Measurements from ENCODE around the gene ANKRD60.

Gene ANKRD60

DNA sequence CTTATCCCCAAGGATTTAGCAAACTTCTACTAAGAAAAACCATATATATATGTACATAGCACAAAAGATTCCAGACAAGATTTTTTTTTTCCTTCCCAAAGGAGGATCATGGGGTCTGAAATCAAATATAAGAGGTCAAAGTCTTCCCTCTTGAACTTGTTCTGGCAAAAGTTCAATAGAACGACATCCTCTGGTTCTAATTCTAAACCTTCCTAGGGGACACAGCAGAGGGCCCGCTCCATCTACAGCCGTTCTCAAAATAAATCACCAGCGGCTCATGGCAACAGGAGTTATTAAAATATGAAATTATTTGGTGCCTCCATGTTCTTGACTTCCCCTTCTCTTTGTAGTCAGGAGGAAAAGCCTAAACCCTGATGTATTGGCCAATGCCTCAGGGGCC is 29.0 kb downstream of the ANKRD60 start:
- Histone ChIP-seq H3K4me3 (ENCODE audit: low read length) (no peak overlapping the region), H3K9me3 (ENCODE audit: control insufficient read depth, low read length) (no peaks in the 10 kb centered on the region), H3K9ac (ENCODE audit: low read length) (no peak overlapping the region), H3K4me1 (ENCODE audit: control insufficient read depth, insufficient read depth, low read length) (no peaks in the 10 kb centered on the region), H3K27me3 (replicated peaks; ENCODE audit: control insufficient read depth, insufficient read depth, low read length) (peaks cover 18% of the 10 kb centered on the region), H3K36me3 (ENCODE audit: control insufficient read depth, insufficient read depth, low read length, severe bottlenecking) (no peaks in the 10 kb centered on the region)
- no peak for DNase-seq (ENCODE audit: low read depth)

DNA sequence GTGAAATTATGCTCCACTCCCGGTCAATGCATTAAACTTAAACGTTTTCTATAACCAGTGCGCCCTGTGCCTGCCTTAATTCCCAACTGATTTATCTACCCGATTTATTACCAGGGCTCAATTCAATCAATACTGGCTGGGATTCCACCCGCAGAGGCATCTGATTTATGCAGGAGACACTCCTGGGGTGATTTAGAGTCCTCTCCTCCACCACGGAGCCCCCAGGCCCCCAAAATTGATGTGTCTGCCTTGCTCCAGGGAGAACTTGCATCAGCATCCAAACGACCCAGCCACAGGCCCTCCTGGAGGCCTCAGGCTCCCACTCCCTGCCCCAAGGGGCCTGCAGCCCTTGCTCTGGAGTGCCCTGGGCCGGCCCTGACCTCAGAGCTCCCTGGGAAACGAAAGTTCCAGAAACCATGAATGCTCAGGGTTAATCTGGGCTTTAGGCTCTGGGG is 29.5 kb downstream of the ANKRD60 start:
- Histone ChIP-seq H3K36me3 (ENCODE audit: control insufficient read depth, insufficient read depth, low read length, severe bottlenecking) (no peaks in the 10 kb centered on the region), H3K4me1 (ENCODE audit: control insufficient read depth, insufficient read depth, low read length) (peaks cover 3% of the 10 kb centered on the region), H3K9me3 (ENCODE audit: control insufficient read depth, low read length) (no peaks in the 10 kb centered on the region), H3K4me3 (ENCODE audit: low read length) (no peak overlapping the region), H3K9ac (ENCODE audit: low read length) (no peak overlapping the region), H3K27me3 (replicated peaks; ENCODE audit: control insufficient read depth, insufficient read depth, low read length) (peaks cover 15% of the 10 kb centered on the region)
- no peak for DNase-seq (ENCODE audit: low read depth)

DNA sequence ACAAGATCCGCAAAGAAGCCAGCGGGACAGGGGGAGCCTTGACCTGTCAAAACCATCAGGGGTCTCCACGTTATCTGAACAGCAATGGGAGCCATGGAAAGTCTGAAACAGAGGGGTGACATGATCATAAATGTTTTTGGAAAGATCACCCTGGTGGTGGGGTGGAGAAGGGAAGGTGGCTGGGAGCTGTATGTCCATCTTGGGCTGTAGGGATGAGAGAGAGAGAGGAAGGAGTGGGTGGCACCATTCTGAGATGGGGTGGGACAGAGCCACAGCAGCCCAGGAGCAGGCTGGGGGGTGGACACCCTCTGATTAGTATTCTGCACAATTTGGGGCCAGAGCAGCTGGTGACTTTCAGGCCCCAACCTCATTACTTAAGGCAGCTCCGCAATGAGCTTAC is 30.1 kb downstream of the ANKRD60 start:
- Histone ChIP-seq H3K4me3 (ENCODE audit: low read length) (no peak overlapping the region), H3K27me3 (replicated peaks; ENCODE audit: control insufficient read depth, insufficient read depth, low read length) (peaks cover 13% of the 10 kb centered on the region), H3K4me1 (ENCODE audit: control insufficient read depth, insufficient read depth, low read length) (peaks cover 3% of the 10 kb centered on the region), H3K36me3 (ENCODE audit: control insufficient read depth, insufficient read depth, low read length, severe bottlenecking) (no peaks in the 10 kb centered on the region), H3K9ac (ENCODE audit: low read length) (no peak overlapping the region), H3K9me3 (ENCODE audit: control insufficient read depth, low read length) (no peaks in the 10 kb centered on the region)
- DNase-seq (ENCODE audit: low read depth) = no peak

DNA sequence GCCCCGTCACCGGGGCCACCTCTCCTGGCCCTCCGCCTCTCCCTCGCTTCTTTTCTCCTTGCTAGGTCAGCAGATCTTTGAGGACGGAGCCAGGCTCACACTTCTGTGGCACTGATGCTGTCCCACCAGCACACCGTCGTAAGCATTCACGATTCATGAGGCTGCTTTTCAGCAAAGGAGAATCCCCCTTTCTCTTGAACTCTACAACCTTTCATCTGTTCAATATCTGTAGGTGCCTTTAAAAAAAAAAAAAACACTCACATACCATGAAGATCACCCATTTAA is 31.3 kb downstream of the ANKRD60 start:
- Histone ChIP-seq H3K27me3 (replicated peaks; ENCODE audit: control insufficient read depth, insufficient read depth, low read length) (peaks cover 25% of the 10 kb centered on the region), H3K4me1 (ENCODE audit: control insufficient read depth, insufficient read depth, low read length) (peaks cover 3% of the 10 kb centered on the region), H3K4me3 (ENCODE audit: low read length) (no peak overlapping the region), H3K9ac (ENCODE audit: low read length) (no peak overlapping the region), H3K36me3 (ENCODE audit: control insufficient read depth, insufficient read depth, low read length, severe bottlenecking) (no peaks in the 10 kb centered on the region), H3K9me3 (ENCODE audit: control insufficient read depth, low read length) (no peaks in the 10 kb centered on the region)
- no peak for DNase-seq (ENCODE audit: low read depth)

DNA sequence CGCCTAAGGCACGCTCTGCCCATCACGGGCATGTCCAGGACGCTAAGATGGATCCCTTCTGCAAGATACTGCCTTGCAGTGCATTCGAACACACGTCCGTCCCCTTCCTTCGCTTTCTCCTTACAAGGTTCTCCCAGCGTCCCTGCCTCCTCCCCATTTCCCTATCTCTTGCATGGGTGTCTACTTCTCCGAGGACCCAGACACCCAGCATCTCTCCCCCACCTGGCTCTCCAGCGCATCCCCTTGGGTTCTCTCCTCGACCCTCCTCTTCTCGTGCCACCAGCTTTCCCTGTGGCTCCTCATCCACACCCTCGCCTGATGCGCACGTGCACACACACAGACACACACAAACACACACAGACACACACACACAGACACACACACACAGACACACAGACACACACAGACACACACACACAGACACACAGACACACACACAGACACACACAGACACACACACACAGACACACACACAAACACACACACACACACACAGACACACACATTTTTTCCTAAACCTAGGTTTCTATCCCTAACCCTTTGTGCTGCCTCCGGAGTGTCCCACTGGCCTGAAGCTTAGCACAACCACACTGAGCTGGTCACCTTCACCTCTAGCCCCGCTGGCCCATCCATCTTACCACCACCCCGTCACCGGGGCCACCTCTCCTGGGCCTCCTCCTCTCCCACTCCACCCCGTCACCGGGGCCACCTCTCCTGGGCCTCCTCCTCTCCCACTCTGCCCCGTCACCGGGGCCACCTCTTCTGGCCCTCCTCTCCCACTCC is 31.9 kb downstream of the ANKRD60 start:
- Histone ChIP-seq H3K9ac (ENCODE audit: low read length) (no peak overlapping the region), H3K4me3 (ENCODE audit: low read length) (no peak overlapping the region), H3K36me3 (ENCODE audit: control insufficient read depth, insufficient read depth, low read length, severe bottlenecking) (no peaks in the 10 kb centered on the region), H3K27me3 (replicated peaks; ENCODE audit: control insufficient read depth, insufficient read depth, low read length) (peaks cover 31% of the 10 kb centered on the region), H3K4me1 (ENCODE audit: control insufficient read depth, insufficient read depth, low read length) (peaks cover 3% of the 10 kb centered on the region), H3K9me3 (ENCODE audit: control insufficient read depth, low read length) (no peaks in the 10 kb centered on the region)
- DNase-seq (ENCODE audit: low read depth) = no peak

DNA sequence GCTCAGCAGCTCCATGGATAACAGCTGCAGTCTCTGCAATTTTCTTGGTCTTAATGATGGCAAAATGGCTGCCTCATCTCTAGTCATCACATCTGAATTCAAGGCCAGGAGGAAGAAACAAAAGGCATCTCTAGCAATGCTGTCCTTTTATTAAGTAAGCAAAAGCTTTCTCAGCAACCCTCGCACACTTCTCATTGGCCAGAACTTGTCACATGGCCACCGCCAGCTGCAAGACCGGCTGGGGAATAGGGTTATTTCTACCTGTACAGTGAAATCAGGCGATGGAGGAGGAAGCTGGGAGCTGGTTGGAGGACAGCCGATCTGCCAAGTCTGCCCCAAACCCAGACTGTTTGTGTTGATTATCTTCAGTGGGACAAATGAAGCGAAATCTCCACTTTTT is 33.4 kb downstream of the ANKRD60 start:
- Histone ChIP-seq H3K4me1 (ENCODE audit: control insufficient read depth, insufficient read depth, low read length) (peaks cover 3% of the 10 kb centered on the region), H3K9me3 (ENCODE audit: control insufficient read depth, low read length) (no peaks in the 10 kb centered on the region), H3K27me3 (replicated peaks; ENCODE audit: control insufficient read depth, insufficient read depth, low read length) (peaks cover 40% of the 10 kb centered on the region), H3K9ac (ENCODE audit: low read length) (no peak overlapping the region), H3K36me3 (ENCODE audit: control insufficient read depth, insufficient read depth, low read length, severe bottlenecking) (no peaks in the 10 kb centered on the region), H3K4me3 (ENCODE audit: low read length) (no peak overlapping the region)
- no peak for DNase-seq (ENCODE audit: low read depth)

DNA sequence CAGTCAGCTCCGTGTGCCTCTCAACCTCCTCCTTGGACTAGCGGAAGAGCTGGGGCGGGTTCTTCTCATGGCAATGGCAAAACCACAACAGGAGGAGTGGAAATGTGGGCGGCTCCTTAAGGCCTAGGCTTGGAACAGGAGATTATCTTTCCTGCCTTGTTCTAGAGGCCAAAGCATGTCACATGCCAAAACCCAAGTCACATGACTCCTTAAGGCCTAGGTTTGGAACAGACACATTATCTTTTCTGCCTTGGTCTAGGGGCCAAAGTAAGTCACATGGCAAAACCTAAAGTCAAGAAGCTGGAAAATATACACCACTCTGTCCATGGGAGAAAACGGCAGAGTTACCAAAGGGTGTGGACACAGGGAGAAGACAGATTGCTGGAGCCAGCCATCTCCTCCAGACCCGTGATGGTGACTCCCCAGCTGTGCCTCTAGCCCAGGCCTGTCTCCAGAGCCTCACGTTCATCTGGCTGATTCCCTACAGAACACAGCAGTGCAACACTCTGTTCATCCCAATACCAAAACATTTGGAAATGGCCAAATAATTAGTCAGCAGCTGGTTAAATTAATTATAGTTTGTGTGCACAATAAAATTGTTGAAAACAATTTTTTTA is 34.2 kb downstream of the ANKRD60 start:
- Histone ChIP-seq H3K4me3 (ENCODE audit: low read length) (no peak overlapping the region), H3K4me1 (ENCODE audit: control insufficient read depth, insufficient read depth, low read length) (peaks cover 3% of the 10 kb centered on the region), H3K36me3 (ENCODE audit: control insufficient read depth, insufficient read depth, low read length, severe bottlenecking) (no peaks in the 10 kb centered on the region)

DNA sequence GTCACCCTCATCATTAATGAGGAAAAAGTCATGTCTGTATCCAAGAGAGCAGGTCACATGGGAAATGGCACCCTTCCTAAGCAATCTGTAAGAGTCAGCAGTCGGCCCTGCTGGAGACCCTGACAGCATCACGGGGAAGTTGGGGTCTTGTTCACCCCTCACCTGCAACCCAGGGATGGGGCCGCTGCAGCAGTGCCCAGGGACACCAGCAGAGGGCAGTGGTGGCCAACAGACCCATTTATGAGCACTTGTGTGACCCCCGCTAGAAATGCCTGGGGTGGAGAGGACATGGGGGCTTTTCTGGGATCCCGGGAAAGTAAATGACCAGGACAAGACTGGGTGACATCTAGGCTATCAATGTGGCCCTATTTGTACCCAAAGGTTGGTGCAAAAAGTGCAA is 35.9 kb downstream of the ANKRD60 start:
- Histone ChIP-seq H3K9me3 (ENCODE audit: control insufficient read depth, low read length) (no peaks in the 10 kb centered on the region), H3K4me1 (ENCODE audit: control insufficient read depth, insufficient read depth, low read length) (peaks cover 3% of the 10 kb centered on the region), H3K4me3 (ENCODE audit: low read length) (no peak overlapping the region), H3K27me3 (replicated peaks; ENCODE audit: control insufficient read depth, insufficient read depth, low read length) (peaks cover 42% of the 10 kb centered on the region), H3K36me3 (ENCODE audit: control insufficient read depth, insufficient read depth, low read length, severe bottlenecking) (no peaks in the 10 kb centered on the region), H3K9ac (ENCODE audit: low read length) (no peak overlapping the region)
- no peak for DNase-seq (ENCODE audit: low read depth)

More for the DNA sequence above, 34.2 kb downstream of the ANKRD60 start:
- H3K9ac ChIP-seq (ENCODE audit: low read length) = no peak overlapping the region
- DNase-seq (ENCODE audit: low read depth) = no peak
- no peaks in the 10 kb centered on the region for H3K9me3 ChIP-seq (ENCODE audit: control insufficient read depth, low read length)
- H3K27me3 ChIP-seq (replicated peaks; ENCODE audit: control insufficient read depth, insufficient read depth, low read length) = peaks cover 47% of the 10 kb centered on the region

DNA sequence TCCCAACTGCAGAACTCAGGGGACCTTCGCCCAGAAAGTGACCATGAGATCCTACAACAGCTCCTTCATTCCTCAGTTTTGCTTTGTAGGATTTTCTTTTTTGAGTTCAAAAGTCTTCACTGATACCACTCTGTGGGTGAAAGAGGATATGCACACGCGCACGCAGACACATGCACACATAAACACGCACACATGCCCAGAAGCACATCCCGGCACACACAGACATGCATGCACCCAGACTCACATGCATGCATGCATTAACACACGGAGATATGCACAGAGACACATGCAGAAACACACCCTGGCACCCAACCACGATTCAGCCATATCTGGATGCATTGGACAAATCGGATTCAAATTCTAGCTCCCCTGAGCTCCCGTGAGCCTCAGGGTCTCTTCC is 36.4 kb downstream of the ANKRD60 start:
- Histone ChIP-seq H3K27me3 (replicated peaks; ENCODE audit: control insufficient read depth, insufficient read depth, low read length) (peaks cover 42% of the 10 kb centered on the region), H3K9ac (ENCODE audit: low read length) (no peak overlapping the region), H3K4me3 (ENCODE audit: low read length) (no peak overlapping the region), H3K4me1 (ENCODE audit: control insufficient read depth, insufficient read depth, low read length) (peaks cover 3% of the 10 kb centered on the region), H3K36me3 (ENCODE audit: control insufficient read depth, insufficient read depth, low read length, severe bottlenecking) (no peaks in the 10 kb centered on the region), H3K9me3 (ENCODE audit: control insufficient read depth, low read length) (no peaks in the 10 kb centered on the region)
- DNase-seq (ENCODE audit: low read depth) = no peak

DNA sequence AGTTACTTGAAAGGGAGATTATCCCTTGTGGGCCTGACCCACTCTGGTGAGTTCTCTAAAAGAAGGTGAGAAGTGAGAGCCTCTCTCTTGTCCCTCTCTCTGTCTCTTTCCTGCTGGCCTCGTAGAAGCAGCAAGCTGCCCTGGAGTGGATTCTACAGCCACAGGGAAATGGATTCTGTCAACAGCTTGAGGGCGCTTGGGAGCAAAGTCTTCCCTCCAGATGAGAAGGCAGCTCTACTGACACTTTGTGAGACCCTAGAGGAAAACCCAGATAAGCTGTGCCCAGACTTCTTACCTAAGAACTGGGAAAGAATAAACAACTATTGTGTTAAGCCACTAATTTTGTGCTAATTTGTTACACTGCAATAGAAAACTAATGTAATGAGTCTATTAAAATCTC is 39.9 kb downstream of the ANKRD60 start:
- Histone ChIP-seq H3K4me3 (ENCODE audit: low read length) (no peak overlapping the region), H3K9ac (ENCODE audit: low read length) (no peak overlapping the region), H3K36me3 (ENCODE audit: control insufficient read depth, insufficient read depth, low read length, severe bottlenecking) (no peaks in the 10 kb centered on the region), H3K9me3 (ENCODE audit: control insufficient read depth, low read length) (peaks cover 15% of the 10 kb centered on the region), H3K4me1 (ENCODE audit: control insufficient read depth, insufficient read depth, low read length) (no peaks in the 10 kb centered on the region), H3K27me3 (replicated peaks; ENCODE audit: control insufficient read depth, insufficient read depth, low read length) (peaks cover 48% of the 10 kb centered on the region)
- DNase-seq (ENCODE audit: low read depth) = no peak

DNA sequence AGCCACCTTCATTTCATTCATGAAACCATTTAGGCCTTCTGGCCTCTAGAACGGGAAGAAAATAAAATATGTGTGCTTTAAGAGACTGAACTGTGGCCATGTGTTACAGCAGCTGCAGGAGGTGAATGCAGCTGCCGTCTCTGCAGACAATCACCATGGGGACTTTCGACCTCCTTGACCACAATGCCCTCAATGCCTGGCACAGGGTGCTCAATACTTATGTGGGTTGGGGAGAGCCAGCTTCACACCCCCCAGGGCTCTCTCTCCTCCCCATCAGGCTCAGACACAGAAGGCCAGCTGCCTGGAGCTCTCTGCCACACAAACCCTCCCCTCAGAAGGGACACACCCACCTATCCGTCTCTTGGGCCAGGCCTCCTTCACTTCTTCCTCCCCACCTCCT is 43.5 kb downstream of the ANKRD60 start:
- no peak for DNase-seq (ENCODE audit: low read depth)
- H3K4me1 ChIP-seq (ENCODE audit: control insufficient read depth, insufficient read depth, low read length) = no peaks in the 10 kb centered on the region

DNA sequence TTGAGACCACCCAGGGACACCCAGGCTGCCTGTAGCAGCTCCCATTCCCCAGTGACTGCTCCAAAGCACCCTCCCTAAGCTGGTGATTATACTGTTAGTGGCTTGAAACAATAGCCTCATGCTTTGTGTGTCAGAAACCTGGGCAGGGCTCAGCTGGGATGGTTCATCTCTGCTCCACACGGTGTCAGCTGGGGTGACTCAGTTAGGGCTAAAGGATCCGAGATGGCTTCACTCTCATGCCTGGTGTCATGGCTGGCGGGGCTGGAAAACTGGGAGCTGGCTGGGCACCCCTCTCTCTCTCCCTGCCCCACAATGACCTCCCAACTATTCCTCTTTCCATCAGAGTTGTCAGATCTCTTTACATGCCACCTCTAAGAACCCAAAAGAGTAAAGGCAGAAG is 44.4 kb downstream of the ANKRD60 start:
- no peak overlapping the region for H3K4me3 ChIP-seq (ENCODE audit: low read length)
- DNase-seq (ENCODE audit: low read depth) = no peak

More for the DNA sequence above, 43.5 kb downstream of the ANKRD60 start:
- Histone ChIP-seq H3K9ac (ENCODE audit: low read length) (no peak overlapping the region), H3K27me3 (replicated peaks; ENCODE audit: control insufficient read depth, insufficient read depth, low read length) (peaks cover 35% of the 10 kb centered on the region), H3K4me3 (ENCODE audit: low read length) (no peak overlapping the region), H3K36me3 (ENCODE audit: control insufficient read depth, insufficient read depth, low read length, severe bottlenecking) (no peaks in the 10 kb centered on the region), H3K9me3 (ENCODE audit: control insufficient read depth, low read length) (peaks cover 18% of the 10 kb centered on the region)

More for the DNA sequence above, 44.4 kb downstream of the ANKRD60 start:
- Histone ChIP-seq H3K9ac (ENCODE audit: low read length) (no peak overlapping the region), H3K4me1 (ENCODE audit: control insufficient read depth, insufficient read depth, low read length) (peaks cover 3% of the 10 kb centered on the region), H3K9me3 (ENCODE audit: control insufficient read depth, low read length) (peaks cover 18% of the 10 kb centered on the region), H3K27me3 (replicated peaks; ENCODE audit: control insufficient read depth, insufficient read depth, low read length) (peaks cover 28% of the 10 kb centered on the region), H3K36me3 (ENCODE audit: control insufficient read depth, insufficient read depth, low read length, severe bottlenecking) (no peaks in the 10 kb centered on the region)
